Measurements from ENCODE around the gene LDHA. TPM values are rescaled to one million over a fixed set of nuclear protein-coding genes. Genes with fewer than 3 reads are reported as not detected.

The LDHA gene
- total RNA-seq, 1 donor from 2014 or later: 173 TPM

GRCh38 chr11:18364495-18365073 lies 29.8 kb upstream of the LDHA start:
- TF ChIP-seq, protein P1, sequence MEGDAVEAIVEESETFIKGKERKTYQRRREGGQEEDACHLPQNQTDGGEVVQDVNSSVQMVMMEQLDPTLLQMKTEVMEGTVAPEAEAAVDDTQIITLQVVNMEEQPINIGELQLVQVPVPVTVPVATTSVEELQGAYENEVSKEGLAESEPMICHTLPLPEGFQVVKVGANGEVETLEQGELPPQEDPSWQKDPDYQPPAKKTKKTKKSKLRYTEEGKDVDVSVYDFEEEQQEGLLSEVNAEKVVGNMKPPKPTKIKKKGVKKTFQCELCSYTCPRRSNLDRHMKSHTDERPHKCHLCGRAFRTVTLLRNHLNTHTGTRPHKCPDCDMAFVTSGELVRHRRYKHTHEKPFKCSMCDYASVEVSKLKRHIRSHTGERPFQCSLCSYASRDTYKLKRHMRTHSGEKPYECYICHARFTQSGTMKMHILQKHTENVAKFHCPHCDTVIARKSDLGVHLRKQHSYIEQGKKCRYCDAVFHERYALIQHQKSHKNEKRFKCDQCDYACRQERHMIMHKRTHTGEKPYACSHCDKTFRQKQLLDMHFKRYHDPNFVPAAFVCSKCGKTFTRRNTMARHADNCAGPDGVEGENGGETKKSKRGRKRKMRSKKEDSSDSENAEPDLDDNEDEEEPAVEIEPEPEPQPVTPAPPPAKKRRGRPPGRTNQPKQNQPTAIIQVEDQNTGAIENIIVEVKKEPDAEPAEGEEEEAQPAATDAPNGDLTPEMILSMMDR (conservative IDR thresholded peaks at IDR 0.05): no peak
- no peak for DNase-seq (ENCODE audit: extremely low spot score, unreplicated experiment)
- Mint-ChIP-seq H3K4me1 (ENCODE audit: unreplicated experiment) (no peaks in the 10 kb centered on the region), H3K27ac (no peak overlapping the region), H3K27me3 (no peaks in the 10 kb centered on the region), H3K9me3 (no peaks in the 10 kb centered on the region), H3K4me3 (no peak overlapping the region), H3K36me3 (peaks cover 13% of the 10 kb centered on the region)

- H3K4me1 Mint-ChIP-seq (ENCODE audit: unreplicated experiment): no peaks in the 10 kb centered on the region
- peaks cover 13% of the 10 kb centered on the region for H3K36me3 Mint-ChIP-seq
- no peak overlapping the region for H3K4me3 Mint-ChIP-seq
- no peak for DNase-seq (ENCODE audit: extremely low spot score, unreplicated experiment)
- H3K9me3 Mint-ChIP-seq: no peaks in the 10 kb centered on the region
- H3K27me3 Mint-ChIP-seq: no peaks in the 10 kb centered on the region
- TF ChIP-seq, protein P1 (conservative IDR thresholded peaks at IDR 0.05): no peak
- H3K27ac Mint-ChIP-seq: no peak overlapping the region
These were observed 28.6 kb upstream of the LDHA start for GRCh38 chr11:18365741-18366140.

- TF ChIP-seq, protein P1 (conservative IDR thresholded peaks at IDR 0.05): no peak
- no peaks in the 10 kb centered on the region for H3K27me3 Mint-ChIP-seq
- no peak overlapping the region for H3K27ac Mint-ChIP-seq
- DNase-seq (ENCODE audit: extremely low spot score, unreplicated experiment): no peak
- no peak overlapping the region for H3K4me3 Mint-ChIP-seq
- H3K36me3 Mint-ChIP-seq: peaks cover 13% of the 10 kb centered on the region
- no peaks in the 10 kb centered on the region for H3K9me3 Mint-ChIP-seq
- no peaks in the 10 kb centered on the region for H3K4me1 Mint-ChIP-seq (ENCODE audit: unreplicated experiment)
These were observed 28.1 kb upstream of the LDHA start for GRCh38 chr11:18366286-18366685.

GRCh38 chr11:18367431-18367830 lies 26.9 kb upstream of the LDHA start:
- no peaks in the 10 kb centered on the region for H3K27me3 Mint-ChIP-seq
- no peak overlapping the region for H3K4me3 Mint-ChIP-seq
- no peak for DNase-seq (ENCODE audit: extremely low spot score, unreplicated experiment)
- TF ChIP-seq, protein P1 (conservative IDR thresholded peaks at IDR 0.05): no peak
- H3K36me3 Mint-ChIP-seq: peaks cover 13% of the 10 kb centered on the region
- H3K9me3 Mint-ChIP-seq: no peaks in the 10 kb centered on the region
- no peaks in the 10 kb centered on the region for H3K4me1 Mint-ChIP-seq (ENCODE audit: unreplicated experiment)
- no peak overlapping the region for H3K27ac Mint-ChIP-seq

GRCh38 chr11:18368221-18368620 lies 26.1 kb upstream of the LDHA start:
- Mint-ChIP-seq H3K9me3 (no peaks in the 10 kb centered on the region), H3K4me3 (no peak overlapping the region), H3K36me3 (peaks cover 13% of the 10 kb centered on the region), H3K4me1 (ENCODE audit: unreplicated experiment) (no peaks in the 10 kb centered on the region), H3K27ac (no peak overlapping the region), H3K27me3 (no peaks in the 10 kb centered on the region)
- DNase-seq (ENCODE audit: extremely low spot score, unreplicated experiment): no peak
- TF ChIP-seq, protein P1 (conservative IDR thresholded peaks at IDR 0.05): no peak

DNA sequence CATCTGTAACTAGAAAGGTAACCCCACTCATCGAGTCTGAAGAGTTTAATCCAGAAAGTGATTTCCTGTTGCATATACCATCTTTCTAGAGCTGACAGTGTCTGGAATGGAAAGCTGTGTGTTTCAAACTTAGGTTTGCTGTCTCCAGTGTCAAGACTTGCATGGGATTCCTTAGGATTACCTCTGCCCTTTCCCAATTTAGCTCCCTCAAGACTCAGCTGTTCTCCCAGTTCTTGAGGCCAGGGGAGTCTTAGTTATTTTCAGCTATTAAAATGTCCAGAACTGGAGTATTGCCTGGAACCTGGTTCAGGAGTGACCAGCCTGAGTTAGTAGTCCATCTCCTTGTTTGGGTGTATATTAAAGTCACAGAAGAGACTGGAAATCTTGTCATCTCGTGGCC lies 25.0 kb upstream of the LDHA start:
- Mint-ChIP-seq H3K27me3 (no peaks in the 10 kb centered on the region), H3K4me1 (ENCODE audit: unreplicated experiment) (no peaks in the 10 kb centered on the region), H3K27ac (no peak overlapping the region), H3K4me3 (no peak overlapping the region), H3K9me3 (no peaks in the 10 kb centered on the region), H3K36me3 (peaks cover 8% of the 10 kb centered on the region)
- TF ChIP-seq, protein P1 (conservative IDR thresholded peaks at IDR 0.05): no peak
- no peak for DNase-seq (ENCODE audit: extremely low spot score, unreplicated experiment)
